GM23248 (cell line): ENCODE measurements around the gene EVPL. TPM values are rescaled to one million over a fixed set of nuclear protein-coding genes. Genes with fewer than 3 reads are reported as not detected.
"Not testable (repeated sequence)": the region's sequence is repeated elsewhere in the genome, so short reads cannot be mapped to it uniquely, and the experiment has no call there.

Experiments
- DNase-seq: peaks from one replicate; pipeline ENCODE4 v3.0.0-alpha.2; 2015
- H2AFZ ChIP-seq: fragments of 200-600 bp; sonication (generic); 2 replicates; pipeline ENCODE4 v1.6.1; 2016; ENCODE audit warnings: antibody characterized with exemption
- H3F3A ChIP-seq: fragments of 200-600 bp; sonication (generic); 2 replicates; pipeline ENCODE4 v1.6.1; 2016; ENCODE audit warnings: mild to moderate bottlenecking, antibody characterized with exemption, mixed run types; ENCODE audit not compliant: insufficient read depth
- H3K27ac ChIP-seq: fragments of 200-600 bp; sonication (generic); 2 replicates; pipeline ENCODE4 v1.5.1; 2016; ENCODE audit warnings: mild to moderate bottlenecking
- H3K27me3 ChIP-seq: fragments of 200-600 bp; sonication (generic); replicated peaks from 2 replicates; pipeline ENCODE4 v1.6.1; 2016; ENCODE audit warnings: mild to moderate bottlenecking; ENCODE audit not compliant: insufficient read depth
- H3K36me3 ChIP-seq: fragments of 200-600 bp; sonication (generic); 2 replicates; pipeline ENCODE4 v1.6.1; 2016; ENCODE audit warnings: low read depth, mild to moderate bottlenecking
- H3K4me1 ChIP-seq: fragments of 200-600 bp; sonication (generic); 2 replicates; pipeline ENCODE4 v1.6.1; 2016; ENCODE audit warnings: mild to moderate bottlenecking; ENCODE audit not compliant: insufficient read depth
- H3K4me2 ChIP-seq: fragments of 200-600 bp; sonication (generic); one replicate; pipeline ENCODE4 v1.6.1; 2016; ENCODE audit warnings: mild to moderate bottlenecking; ENCODE audit not compliant: unreplicated experiment
- H3K4me3 ChIP-seq: fragments of 200-600 bp; sonication (generic); 2 replicates; pipeline ENCODE4 v1.5.1; 2016; ENCODE audit warnings: mild to moderate bottlenecking
- H3K79me2 ChIP-seq: fragments of 200-600 bp; sonication (generic); 2 replicates; pipeline ENCODE4 v1.6.1; 2016; ENCODE audit warnings: mild to moderate bottlenecking; ENCODE audit not compliant: insufficient read depth
- H3K9ac ChIP-seq: fragments of 200-600 bp; sonication (generic); 2 replicates; pipeline ENCODE4 v1.6.1; 2016; ENCODE audit warnings: mild to moderate bottlenecking
- H3K9me2 ChIP-seq: fragments of 200-600 bp; sonication (generic); 2 replicates; pipeline ENCODE4 v1.6.1; 2016; ENCODE audit warnings: mixed run types, mild to moderate bottlenecking, moderate library complexity; ENCODE audit not compliant: insufficient read depth
- H3K9me3 ChIP-seq: fragments of 200-600 bp; sonication (generic); one replicate; pipeline ENCODE4 v1.6.1; 2017; ENCODE audit warnings: low read depth
- H4K20me1 ChIP-seq: fragments of 200-600 bp; sonication (generic); 2 replicates; pipeline ENCODE4 v1.6.0; 2016; ENCODE audit not compliant: insufficient read depth
- EZH2 ChIP-seq: fragments of 200-600 bp; sonication (generic); IDR thresholded peaks from 2 replicates; pipeline ENCODE4 v1.6.1; 2018; ENCODE audit warnings: antibody characterized with exemption, mild to moderate bottlenecking; ENCODE audit not compliant: insufficient read depth, poor library complexity, severe bottlenecking
- EZH2phosphoT487 ChIP-seq: fragments of 200-600 bp; sonication (generic); IDR thresholded peaks from 2 replicates; pipeline ENCODE4 v1.6.1; 2018; ENCODE audit warnings: antibody characterized with exemption, moderate library complexity, mild to moderate bottlenecking, low read depth; ENCODE audit not compliant: insufficient read depth
- WGBS, 2 experiments: methylation state at CpG; one replicate each; pipeline ENCODE4 v1.1.6; 2015 to 2017; ENCODE audit warnings: low lambda C conversion rate in 2 of 2, low coverage in 1 of 2; ENCODE audit errors: missing lambda C conversion rate in 2 of 2; 5-methylcytosine and 5-hydroxymethylcytosine counted together
- in situ Hi-C: fragments of 300-500 bp; cut with MboI; formaldehyde crosslinking; loops from 2 replicates; pipeline ENCODE4 v1.15.0; 2020
- polyA plus RNA-seq: library from polyadenylated mRNA; unstranded; fragments of >200 nt; fragmentation: Nextera tagmentation; extraction: Ambion mirVana; gene quantifications from 2 replicates; pipeline ENCODE4 v1.2.1, GENCODE V29; 2016
- total RNA-seq: library from RNA; depleted of rRNA; stranded (reverse); fragments of >200 nt; shearing (Covaris generic); gene quantifications from 2 replicates; pipeline ENCODE4 v1.2.3, GENCODE V29; 2014

EVPL gene
- total and polyA plus RNA-seq, 2 experiments from 2014 or later = not detected

DNA sequence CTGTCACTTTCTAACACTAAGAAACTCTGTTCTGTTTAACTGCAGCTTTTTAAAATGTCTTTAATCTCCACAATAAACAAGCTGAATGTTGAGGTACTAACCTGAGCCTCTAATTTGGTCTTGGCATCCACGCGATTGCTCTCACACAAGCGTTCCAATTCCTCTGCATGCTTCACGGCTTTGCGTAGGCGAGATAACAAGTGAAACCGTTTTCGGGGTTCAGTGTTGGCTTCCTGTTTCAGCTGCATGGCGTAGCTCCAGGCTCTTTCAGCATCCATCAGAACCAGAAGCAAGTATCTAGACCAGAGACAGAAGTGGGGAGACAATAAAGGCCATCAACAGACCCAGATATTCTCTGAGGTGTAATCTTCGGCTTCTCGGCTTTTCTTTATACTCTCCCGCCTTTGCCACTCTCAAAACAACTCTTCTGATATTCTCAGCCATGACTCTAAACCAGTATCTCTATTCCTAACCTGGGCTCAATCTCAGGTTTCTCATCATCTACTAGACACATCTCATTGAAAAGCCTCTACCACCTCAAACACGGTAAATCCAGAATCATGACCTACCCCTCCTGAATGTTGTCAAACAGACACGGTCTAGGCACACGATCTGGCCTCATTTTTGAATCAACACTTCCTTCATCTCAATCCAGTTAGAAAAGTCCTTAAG, 36.9 kb upstream of the EVPL start:
- Histone ChIP-seq H3K9me3 (no peaks in the 10 kb centered on the region), H3K4me3 (no peak overlapping the region), H3K4me1 (no peaks in the 10 kb centered on the region), H3K27me3 (no peaks in the 10 kb centered on the region), H3K4me2 (no peak overlapping the region), H3K9ac (no peak overlapping the region), H3K9me2 (no peaks in the 10 kb centered on the region), H3F3A (0 out of 2 replicates have a peak, but pooled peaks cover 7% of the 10 kb centered on the region), H3K36me3 (peaks cover 71% of the 10 kb centered on the region), H4K20me1 (no peaks in the 10 kb centered on the region), H2AFZ (no peak overlapping the region), H3K79me2 (peaks cover 50% of the 10 kb centered on the region), H3K27ac (no peak overlapping the region)
- in situ Hi-C loops = no loop called here
- TF ChIP-seq EZH2phosphoT487 = no peak
- no peak for TF ChIP-seq EZH2
- WGBS, 2 experiments = 90 to 93% methylated on average over 15 of the region's 15 CpGs
- DNase-seq = no peak

DNA sequence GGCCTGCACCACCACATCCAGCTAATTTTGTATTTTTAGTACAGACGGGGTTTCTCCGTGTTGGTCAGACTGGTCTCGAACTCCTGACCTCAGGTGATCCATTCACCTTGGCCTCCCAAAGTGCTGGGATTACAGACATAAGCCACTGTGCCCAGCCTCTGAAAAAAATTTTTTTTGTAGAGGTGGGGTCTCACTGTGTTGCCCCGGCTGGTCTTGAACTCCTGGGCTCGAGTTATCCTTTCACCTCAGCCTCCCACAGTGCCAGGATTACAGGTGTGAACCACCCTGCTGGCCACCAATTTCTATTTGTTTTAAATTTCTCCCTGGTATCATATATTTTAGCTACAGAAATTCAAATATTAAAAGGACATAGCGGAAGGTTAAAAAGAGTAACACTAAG, 31.2 kb upstream of the EVPL start:
- H3K9me2 ChIP-seq, H3K27me3 ChIP-seq, H3K4me1 ChIP-seq, H3F3A ChIP-seq, H3K27ac ChIP-seq, in situ Hi-C loops, H3K4me2 ChIP-seq, H4K20me1 ChIP-seq, H3K9ac ChIP-seq, DNase-seq, H3K9me3 ChIP-seq, H3K4me3 ChIP-seq, H2AFZ ChIP-seq: not testable (repeated sequence)
- WGBS, 2 experiments = 91 to 93% methylated on average over 6 of the region's 6 CpGs
- Histone ChIP-seq H3K36me3 (peaks cover 72% of the 10 kb centered on the region), H3K79me2 (peaks cover 39% of the 10 kb centered on the region)

DNA sequence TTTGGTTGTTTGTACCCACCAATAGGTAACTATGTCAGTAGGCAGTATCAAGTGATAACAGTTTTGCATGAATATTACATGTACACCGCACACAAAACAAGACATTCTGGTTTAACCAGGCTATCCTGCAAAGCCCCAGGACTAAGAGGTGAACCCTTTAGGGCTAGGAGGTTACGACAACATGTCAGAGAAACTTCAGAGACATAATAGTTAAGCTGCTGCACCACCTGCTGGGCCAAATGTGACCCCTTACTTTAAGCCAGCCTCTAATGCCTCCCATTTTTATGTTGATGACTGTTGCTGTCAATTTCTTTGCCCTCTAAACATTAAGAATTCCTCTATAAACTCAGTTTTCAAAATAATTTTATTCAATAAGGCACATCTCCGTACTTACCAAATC, 29.8 kb upstream of the EVPL start:
- in situ Hi-C loops = no loop called here
- TF ChIP-seq EZH2 (no peak), EZH2phosphoT487 (no peak)
- H3F3A ChIP-seq = no peaks in the 10 kb centered on the region; the same call in 1 of the 2 replicates
- H3K79me2 ChIP-seq = peaks cover 48% of the 10 kb centered on the region
- no peaks in the 10 kb centered on the region for H3K9me2 ChIP-seq
- H3K9me3 ChIP-seq = no peaks in the 10 kb centered on the region
- peaks cover 75% of the 10 kb centered on the region for H3K36me3 ChIP-seq
- H3K27me3 ChIP-seq = no peaks in the 10 kb centered on the region
- H3K4me2 ChIP-seq = no peak overlapping the region
- no peak overlapping the region for H3K27ac ChIP-seq
- H4K20me1 ChIP-seq = no peaks in the 10 kb centered on the region
- H2AFZ ChIP-seq = no peak overlapping the region
- DNase-seq = no peak
- WGBS, 2 experiments = 93% methylated on average over 3 of the region's 3 CpGs
- H3K4me3 ChIP-seq = no peak overlapping the region
- H3K4me1 ChIP-seq = peaks cover 4% of the 10 kb centered on the region; the same call in 1 of the 2 replicates
- H3K9ac ChIP-seq = no peak overlapping the region

DNA sequence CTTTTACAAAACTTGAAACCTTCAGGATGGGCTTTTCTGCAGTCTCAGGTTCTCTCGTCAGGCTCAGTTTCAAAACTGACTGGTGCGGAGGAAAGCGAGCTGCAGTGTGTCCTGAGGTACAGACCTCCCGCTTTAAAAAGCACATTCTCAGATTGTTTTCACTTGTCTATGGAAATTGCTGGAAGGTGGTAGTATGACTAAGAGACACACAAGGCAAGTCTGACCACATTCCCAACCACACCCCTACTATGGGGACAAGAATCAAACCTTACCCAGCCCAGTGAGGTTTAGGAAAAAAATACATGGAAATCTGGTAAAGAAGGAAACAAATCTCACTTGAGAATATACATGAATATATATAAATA, 27.0 kb upstream of the EVPL start:
- Histone ChIP-seq H3K4me1 (peaks cover 4% of the 10 kb centered on the region; the same call in 1 of the 2 replicates), H3K9ac (no peak overlapping the region), H3K27ac (no peak overlapping the region), H3K4me2 (no peak overlapping the region), H4K20me1 (no peaks in the 10 kb centered on the region), H3K27me3 (no peaks in the 10 kb centered on the region), H3K36me3 (peaks cover 81% of the 10 kb centered on the region), H3K9me2 (no peaks in the 10 kb centered on the region), H3K79me2 (peaks cover 67% of the 10 kb centered on the region), H3K4me3 (no peak overlapping the region), H2AFZ (no peak overlapping the region), H3F3A (no peaks in the 10 kb centered on the region; the same call in 1 of the 2 replicates), H3K9me3 (no peaks in the 10 kb centered on the region)
- TF ChIP-seq EZH2 (no peak), EZH2phosphoT487 (no peak)
- WGBS, 2 experiments = 97 to 98% methylated on average over 4 of the region's 4 CpGs
- DNase-seq = peak; percentile 64
- in situ Hi-C loops = no loop called here
